KG1 (cell line): ENCODE measurements around the gene JOSD2.

ENCODE experiments used
- DNase-seq: peaks from one replicate; lab custom pipeline; 2025; lab: John Stamatoyannopoulos, UW

Gene JOSD2

GRCh38 chr19:50511069-50511822 lies at the start of gene JOSD2:
JOSD2 (minus strand) TSS chr19:50511191; CDS start chr19:50510431, 760 bp downstream.
- DNase-seq: peak; percentile 99

GRCh38 chr19:50559636-50560035 lies 48.6 kb upstream of the JOSD2 start:
- DNase-seq: no peak

GRCh38 chr19:50558449-50558848 lies 47.5 kb upstream of the JOSD2 start:
- DNase-seq: no peak

GRCh38 chr19:50558039-50558438 lies 47.0 kb upstream of the JOSD2 start:
- DNase-seq: no peak

- DNase-seq: no peak
These were observed 46.1 kb upstream of the JOSD2 start for GRCh38 chr19:50557009-50557613.

- peak; percentile 42 for DNase-seq
These were observed 45.5 kb upstream of the JOSD2 start for GRCh38 chr19:50556282-50557008.

- DNase-seq: no peak
These were observed 44.7 kb upstream of the JOSD2 start for GRCh38 chr19:50555450-50556281.

- DNase-seq: no peak
These were observed 44.0 kb upstream of the JOSD2 start for GRCh38 chr19:50555033-50555432.

GRCh38 chr19:50554212-50554611 lies 43.2 kb upstream of the JOSD2 start:
- no peak for DNase-seq

- DNase-seq: no peak
These were observed 42.2 kb upstream of the JOSD2 start for GRCh38 chr19:50553134-50553703.

- DNase-seq: no peak
These were observed 41.5 kb upstream of the JOSD2 start for GRCh38 chr19:50552540-50552939.

GRCh38 chr19:50551715-50552187 lies 40.8 kb upstream of the JOSD2 start:
- DNase-seq: no peak

GRCh38 chr19:50551034-50551714 lies 40.2 kb upstream of the JOSD2 start:
- DNase-seq: no peak

- no peak for DNase-seq
These were observed 39.6 kb upstream of the JOSD2 start for GRCh38 chr19:50550594-50550966.

- no peak for DNase-seq
These were observed 39.1 kb upstream of the JOSD2 start for GRCh38 chr19:50549927-50550593.

- no peak for DNase-seq
These were observed 38.3 kb upstream of the JOSD2 start for GRCh38 chr19:50549059-50549926.

GRCh38 chr19:50548191-50549058 lies 37.4 kb upstream of the JOSD2 start:
- DNase-seq: no peak

GRCh38 chr19:50547385-50548190 lies 36.6 kb upstream of the JOSD2 start:
- DNase-seq: no peak
